HG02938 (cell line): ENCODE measurements around the gene SPATA4.

Experiments
- ATAC-seq: cut with Tn5 transposase; IDR thresholded peaks from one replicate; pipeline ENCODE4 v1.9.1; 2021; ENCODE audit warnings: mild to moderate bottlenecking, moderate library complexity; ENCODE audit not compliant: unreplicated experiment

Gene SPATA4

DNA sequence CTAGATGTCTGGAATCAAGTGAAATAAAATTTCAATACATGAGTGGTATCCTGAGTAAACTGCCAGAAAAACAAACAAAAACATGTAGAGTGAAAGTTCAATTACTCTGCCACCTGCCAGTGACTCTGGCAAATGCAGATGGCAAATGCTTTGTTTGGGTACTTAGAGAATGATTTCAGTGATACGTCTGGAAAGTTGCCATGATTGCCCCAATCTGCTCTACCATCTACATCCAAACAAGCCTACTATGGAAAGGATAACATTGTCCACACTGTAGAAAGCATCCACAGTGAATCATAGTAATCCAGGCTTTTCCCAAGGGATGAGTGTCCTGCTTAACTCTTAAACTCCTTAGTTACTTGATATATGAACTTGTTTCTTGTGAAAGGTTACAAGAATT, 3.4 kb downstream of the SPATA4 start:
- ATAC-seq, result no peak

DNA sequence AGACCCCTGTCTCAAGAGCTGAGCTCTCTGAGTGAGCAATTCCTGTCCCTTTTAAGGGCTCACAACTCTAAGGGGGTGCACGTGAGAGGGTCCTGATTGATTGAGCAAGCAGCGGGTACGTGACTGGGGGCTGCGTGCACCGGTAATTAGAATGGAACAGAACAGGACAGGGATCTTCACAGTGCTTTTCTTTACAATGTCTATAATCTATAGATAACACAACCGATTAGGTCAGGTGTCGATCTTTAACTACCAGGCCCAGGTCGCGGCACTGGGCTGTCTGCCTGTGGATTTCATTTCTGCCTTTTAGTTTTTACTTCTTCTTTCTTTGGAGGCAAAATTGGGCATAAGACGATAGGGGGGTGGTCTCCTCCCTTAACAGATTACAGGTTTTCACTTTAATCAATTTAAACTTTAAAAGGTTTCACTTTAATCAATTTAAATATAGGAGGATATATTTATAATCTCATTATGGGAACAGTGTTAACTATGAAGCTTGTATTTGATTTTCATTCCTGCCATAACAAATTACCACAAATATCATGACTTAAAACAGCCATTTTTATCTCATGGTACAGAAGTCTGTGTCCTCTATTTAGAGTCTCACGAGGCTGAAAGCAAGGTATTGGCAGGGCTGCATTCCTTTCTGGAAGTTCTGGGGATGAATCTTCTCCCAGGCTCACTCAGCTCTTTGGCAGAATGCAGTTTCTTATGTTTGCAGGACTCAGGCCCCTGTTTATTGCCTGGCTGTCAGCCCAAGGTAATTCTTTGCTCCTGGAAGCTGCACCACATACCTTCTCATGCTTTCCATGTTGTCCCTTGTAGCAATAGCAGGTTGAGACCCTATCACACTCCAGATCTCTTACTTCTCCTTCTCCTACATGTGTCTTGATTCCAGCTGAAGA, 5.2 kb downstream of the SPATA4 start:
- no peak for ATAC-seq

DNA sequence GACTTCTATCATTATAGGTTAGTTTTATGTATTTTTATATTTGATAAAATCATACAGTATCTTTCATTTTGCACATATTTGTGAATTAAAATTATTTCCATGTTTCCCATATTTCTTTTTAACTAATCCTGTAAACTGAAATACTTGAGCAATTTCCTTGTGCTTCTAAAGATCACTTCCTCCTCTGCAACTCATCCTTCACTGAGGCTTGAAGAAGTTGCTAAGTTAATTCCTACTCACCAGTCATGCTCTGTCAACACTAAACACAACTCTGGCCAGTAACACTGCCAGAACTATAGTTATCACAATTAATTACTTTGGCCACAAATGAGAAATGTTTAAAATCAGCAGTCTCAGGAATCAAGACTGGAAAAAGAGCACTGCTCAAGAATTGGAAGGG, 6.7 kb downstream of the SPATA4 start:
- no peak for ATAC-seq

DNA sequence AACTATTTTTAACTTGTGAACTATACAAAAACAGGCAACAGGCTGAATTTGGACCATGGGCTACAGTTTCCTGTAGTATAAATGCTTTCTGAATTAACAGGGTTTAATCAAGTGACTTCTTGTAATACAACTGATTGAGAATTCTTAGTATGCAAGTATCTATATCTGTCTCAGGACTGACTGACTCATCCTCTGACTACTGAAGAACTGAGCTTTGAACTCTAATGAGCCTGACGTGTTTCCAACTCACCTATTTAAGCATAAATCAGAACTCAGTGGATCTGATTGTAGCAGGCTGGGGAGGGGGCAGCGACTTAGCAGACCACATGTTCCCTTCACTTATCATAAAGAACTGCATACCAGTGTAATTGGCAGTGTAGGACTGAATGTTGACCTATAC, 7.8 kb downstream of the SPATA4 start:
- ATAC-seq, result no peak

DNA sequence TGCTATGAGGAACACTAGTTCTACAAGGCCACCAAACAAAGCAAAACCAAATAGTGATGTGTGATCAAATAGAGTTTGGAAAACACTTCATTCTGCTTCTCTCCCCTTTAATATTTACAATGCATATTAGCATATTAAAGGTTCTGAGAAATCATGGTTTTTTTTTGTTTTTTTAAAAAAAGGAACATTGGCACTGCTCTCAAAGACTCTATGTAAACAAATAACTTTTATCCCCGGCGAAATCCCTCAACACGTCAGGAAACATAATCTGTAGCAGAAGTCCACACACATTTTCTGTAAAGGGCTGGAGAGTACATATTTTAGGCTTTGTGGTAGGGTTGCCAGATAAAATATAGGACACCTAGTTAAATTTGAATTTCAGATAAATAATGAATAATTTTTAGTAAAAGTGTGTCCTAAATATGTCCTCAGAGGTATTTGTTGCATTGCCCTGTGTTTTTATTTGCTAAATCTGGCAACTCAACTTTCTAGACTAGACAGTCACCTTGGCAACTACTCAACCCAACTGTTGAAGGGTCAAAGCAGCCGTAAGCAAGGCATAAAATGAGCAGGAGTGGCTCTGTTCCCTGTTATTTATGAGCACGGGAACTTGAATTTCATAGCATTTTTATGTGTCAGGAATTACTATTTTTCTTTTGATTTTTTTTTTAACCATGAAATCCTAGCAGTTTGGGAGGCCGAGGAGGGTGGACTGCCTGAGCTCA, 8.6 kb downstream of the SPATA4 start:
- ATAC-seq, result no peak

DNA sequence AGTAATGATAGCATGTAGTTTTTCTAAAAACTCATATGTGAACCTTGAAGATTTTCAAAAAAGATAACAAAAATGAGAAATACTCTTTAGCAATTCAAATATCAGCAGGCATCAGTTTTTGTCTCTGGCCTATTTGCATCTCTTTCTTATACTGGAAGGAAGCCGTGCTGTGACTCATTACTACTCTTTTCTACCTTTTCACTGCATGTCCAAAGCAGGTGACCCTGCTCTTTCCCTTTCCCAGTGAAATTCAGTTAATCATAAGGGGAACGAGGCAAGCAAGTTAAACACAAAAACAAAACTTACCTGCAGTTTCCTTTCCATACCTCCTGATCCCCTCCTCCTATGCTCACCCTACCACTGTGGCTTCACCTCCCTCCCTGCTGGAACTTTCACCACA, 9.3 kb downstream of the SPATA4 start:
- ATAC-seq, result no peak

DNA sequence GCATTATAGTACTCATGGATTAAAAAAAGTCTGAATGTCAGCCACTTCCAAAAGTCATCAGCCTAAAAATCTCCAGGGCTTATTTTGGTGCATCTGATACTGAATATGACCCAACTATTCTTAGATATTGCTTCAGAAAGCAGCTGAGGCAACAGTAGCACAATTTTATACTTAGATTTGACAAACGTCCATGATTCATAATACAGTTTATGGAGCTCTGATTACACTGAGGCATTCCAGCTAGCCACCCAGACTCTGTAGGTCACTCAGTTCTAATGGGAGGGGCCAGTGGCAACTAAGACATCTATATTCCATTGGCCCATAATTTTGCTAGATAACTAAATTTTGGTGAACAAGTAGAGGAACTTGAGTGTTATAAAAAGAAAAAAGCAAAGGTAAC, 10.3 kb downstream of the SPATA4 start:
- ATAC-seq, result no peak

DNA sequence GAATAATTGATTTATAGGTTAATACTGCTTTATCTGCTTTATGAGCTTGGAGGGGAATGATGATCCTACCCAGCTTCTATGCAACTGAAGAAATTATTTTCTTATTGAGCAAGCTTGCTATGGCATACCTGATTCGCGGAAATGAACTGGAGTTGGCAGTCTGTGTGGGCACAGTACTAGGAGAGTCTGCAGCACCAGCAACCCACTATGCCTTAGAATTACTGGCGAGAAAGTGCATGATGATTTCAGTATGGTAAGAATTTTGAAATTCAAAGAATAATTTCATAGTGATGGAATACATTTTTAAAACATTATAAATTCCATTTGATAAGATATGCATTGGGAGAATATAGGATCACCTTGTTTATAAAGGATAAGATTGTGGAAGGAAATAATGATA, 32.3 kb downstream of the SPATA4 start:
- ATAC-seq, result no peak

DNA sequence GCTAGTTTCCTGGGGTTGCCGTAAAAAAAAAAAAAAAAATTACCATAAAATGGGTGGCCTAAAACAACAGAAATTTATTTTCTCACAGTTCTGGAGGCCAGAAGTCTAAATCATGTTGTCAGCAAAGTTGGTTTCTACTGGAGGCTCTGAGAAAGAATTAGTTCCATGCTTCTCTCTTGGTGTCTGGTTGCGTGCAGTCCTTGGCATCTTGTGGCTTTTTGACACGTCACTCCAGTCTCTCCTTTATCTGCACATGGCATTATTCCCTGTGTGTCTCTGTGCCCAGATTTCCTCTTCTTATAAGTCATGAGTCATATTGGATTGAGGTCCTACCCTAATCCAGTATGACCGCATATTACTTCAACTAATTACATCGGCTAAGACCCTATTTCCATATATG, 38.7 kb downstream of the SPATA4 start:
- no peak for ATAC-seq

DNA sequence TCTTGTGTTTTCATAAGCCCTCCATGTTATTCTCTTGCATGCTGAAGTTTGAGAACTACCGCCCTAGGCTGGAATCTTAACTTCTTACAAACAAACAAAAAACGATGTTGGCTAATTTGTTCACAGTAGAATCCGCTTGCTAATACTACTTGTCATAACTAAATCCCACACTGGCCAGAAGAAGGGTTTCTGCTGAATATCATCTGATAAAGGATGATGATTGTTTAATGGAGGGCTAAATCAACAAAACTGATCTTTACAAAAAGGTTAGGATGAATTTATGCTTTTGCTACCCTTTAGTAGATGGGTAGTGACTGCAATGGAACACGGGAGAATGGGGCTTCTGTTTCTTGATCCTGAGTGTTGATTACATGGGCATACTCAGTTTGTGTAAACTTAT, 42.3 kb downstream of the SPATA4 start:
- no peak for ATAC-seq

DNA sequence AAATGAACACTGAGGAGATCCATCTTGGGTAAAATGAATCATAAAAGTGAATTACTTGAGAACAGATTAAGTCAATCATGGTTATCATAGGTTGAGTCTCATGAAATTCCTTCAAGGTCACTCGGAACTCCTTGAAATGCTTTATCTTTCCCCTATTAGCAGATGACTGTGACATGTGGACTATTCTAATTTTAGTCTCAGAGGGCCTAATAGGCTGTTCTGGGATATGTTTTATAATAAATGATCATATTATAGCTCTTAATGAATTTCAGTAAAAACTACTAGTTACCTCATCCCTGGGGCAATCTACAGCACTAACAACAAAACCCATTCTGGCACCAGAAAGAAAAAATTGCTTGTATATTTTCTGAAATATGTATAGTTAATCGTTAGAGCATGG, 44.7 kb downstream of the SPATA4 start:
- ATAC-seq, result no peak

DNA sequence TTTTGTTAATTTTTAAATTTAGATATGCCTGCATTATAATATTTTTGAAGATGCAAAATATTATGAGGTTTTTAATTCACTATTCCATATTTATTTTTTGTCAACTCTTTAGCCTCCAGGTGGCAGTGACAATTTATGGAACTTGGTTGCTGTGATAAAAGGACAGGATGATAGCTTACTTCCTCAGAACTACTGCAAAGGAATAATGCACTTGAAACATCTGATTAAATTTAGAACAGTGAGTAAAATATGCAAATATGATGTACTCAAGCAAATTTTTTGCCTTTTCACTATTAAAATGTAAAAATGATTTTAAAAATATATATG, 45.1 kb downstream of the SPATA4 start:
- ATAC-seq, result no peak

DNA sequence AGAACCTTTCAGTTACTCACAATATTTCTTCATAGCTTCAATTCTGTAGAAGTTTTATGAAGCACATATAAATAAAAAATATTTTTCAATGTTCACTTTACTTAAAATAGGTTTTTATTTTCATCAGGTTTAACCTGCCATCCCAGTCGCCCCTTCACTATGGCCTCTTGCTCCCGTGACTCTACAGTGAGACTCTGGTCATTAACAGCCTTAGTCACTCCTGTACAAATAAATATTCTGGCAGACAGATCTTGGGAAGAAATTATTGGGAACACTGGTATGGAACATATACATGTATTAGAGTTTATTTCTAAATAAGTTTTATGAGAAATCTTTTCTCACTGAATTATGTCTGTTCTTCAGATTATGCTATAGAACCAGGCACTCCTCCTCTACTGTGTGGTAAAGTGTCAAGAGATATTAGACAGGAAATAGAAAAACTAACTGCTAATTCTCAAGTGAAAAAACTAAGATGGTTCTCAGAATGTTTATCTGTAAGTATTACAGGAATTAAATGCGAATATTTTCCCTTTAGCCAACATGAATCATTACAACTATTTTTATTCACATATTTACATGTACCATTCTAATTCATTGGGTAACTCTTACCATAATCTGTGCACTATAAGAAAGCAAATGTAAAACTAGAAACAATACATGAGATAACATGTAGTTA, 45.6 kb downstream of the SPATA4 start:
- no peak for ATAC-seq

DNA sequence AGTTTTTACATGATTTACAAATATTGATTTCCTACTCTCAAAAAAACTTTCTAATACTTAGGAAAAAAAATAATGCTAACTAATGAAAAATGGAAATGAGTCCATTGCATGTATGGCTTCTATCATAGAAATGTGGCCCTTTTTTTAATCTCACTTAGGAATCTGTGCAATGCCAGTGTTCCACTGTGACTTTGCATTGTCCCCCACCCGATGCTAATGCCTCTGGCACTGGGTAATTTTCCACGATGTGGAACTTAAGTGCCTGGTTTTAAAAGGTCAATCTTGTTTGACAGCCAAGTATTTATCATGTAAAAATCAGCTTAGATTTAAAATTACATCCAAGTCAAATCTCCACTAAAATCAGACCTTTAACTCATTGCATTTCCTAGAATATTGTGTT, 53.1 kb downstream of the SPATA4 start:
- no peak for ATAC-seq

DNA sequence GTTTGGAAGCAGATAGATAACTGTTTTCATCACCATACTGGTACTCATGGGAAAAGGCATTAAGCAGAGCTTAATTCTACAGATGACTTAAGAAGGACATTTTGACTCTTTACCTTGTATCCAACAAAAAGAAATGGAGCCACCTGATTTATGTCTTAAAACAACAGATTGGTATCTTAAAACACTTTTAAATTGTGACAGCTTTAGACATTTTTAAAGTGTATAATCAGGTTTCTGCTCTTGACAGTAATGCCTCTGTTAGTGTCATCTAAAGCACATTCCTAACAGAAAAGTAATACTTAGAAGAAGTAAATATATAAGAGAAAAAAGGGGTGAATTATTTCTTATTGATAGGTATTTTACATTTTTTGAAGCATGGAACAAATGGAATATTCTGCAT, 55.9 kb downstream of the SPATA4 start:
- no peak for ATAC-seq

DNA sequence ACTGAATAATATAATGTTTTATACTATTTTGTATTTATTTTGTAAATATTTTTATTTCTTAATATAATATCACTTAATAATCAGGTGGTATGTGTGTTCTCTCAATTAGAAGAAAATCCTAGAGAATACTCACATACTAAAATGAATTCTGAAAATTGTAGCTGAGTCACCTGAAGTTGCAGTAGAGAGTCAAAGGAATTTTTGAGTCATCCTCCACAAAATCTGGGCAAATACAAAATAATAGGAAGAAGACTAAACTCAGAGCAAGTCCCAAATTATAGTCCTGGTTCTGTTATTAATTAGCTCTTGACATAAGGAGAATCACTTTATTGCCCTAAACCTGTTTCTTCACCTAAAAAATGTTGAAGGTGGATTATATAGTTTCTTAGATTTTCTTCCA, 57.8 kb downstream of the SPATA4 start:
- ATAC-seq, result no peak

DNA sequence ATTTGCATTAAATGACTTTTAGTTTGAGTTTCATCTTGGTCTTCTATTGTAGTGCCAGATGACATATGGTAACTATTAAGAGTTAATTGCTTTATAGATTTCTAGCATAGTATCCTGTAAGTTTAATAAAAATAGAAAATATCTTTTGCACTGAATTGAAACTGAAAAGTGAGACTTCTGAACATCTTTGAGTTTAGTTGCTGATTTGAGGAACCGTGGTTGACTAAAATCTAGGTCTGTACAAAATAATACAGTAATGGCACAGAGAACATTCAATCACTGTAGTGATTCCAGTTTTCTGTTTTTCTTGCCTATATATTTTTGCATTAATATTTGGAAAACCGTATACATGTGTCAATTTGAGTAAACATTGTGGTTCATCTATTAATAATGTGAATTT, 60.7 kb downstream of the SPATA4 start:
- no peak for ATAC-seq
